ENCODE results near the gene ARHGEF9. TPM values are rescaled to one million over a fixed set of nuclear protein-coding genes. Genes with fewer than 3 reads are reported as not detected.

ARHGEF9 gene
- total and polyA plus RNA-seq, 10 of the 15 experiments (the other 5 are each of a cell fraction or from before 2014, with no cell fraction given), result 3.2 to 25.2 (median 14.3) TPM

DNA sequence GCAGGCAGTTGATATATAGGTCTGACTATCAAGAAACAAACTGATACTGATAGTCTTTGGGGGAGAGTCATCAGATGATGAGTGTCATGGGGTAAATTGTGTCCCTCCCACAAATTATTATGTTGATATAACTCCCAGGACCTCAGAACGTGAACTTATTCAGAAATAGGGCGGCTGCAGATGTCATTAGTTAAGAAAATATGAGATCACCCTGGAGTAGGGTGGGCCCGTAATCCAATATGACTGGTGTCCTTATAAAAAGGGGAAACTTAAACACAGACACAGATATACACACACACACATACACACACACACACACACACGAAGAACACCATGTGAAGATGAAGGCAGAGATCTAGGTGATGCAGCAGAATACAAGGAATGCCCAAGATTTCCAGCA, 32.7 kb upstream of the ARHGEF9 start (continued):
- TF ChIP-seq, protein P1, sequence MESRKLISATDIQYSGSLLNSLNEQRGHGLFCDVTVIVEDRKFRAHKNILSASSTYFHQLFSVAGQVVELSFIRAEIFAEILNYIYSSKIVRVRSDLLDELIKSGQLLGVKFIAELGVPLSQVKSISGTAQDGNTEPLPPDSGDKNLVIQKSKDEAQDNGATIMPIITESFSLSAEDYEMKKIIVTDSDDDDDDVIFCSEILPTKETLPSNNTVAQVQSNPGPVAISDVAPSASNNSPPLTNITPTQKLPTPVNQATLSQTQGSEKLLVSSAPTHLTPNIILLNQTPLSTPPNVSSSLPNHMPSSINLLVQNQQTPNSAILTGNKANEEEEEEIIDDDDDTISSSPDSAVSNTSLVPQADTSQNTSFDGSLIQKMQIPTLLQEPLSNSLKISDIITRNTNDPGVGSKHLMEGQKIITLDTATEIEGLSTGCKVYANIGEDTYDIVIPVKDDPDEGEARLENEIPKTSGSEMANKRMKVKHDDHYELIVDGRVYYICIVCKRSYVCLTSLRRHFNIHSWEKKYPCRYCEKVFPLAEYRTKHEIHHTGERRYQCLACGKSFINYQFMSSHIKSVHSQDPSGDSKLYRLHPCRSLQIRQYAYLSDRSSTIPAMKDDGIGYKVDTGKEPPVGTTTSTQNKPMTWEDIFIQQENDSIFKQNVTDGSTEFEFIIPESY (IDR thresholded peaks at IDR 0.05), result no peak
- no peak for TF ChIP-seq GABPA (IDR thresholded peaks at IDR 0.05; ENCODE audit: low read depth)

DNA sequence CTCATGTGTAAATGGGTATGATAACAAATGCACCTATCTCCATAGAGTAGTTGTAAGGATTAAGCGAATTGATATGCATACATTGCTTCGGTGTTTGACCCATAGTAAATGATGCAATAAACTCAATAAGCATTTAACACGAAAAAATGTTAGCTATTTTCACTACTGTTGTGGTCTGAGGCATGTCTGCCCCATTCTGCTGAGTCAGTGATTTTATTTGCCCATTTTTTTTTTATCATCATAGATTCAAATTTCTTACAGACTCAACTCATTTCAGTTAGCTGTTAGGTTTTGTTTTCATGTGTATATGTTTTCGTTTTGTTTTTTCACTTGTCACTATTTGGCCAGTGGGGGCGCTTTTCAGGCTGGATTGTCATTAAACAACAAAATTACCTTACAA, 27.8 kb upstream of the ARHGEF9 start:
- intact Hi-C loops (cut with micrococcal nuclease; ENCODE audit: unreplicated experiment), result no loop called here
- POLR2A ChIA-PET, result no interaction called here
- CTCF ChIA-PET, result no interaction called here
- no peaks in the 10 kb centered on the region for H4K20me1 ChIP-seq (ENCODE audit: control insufficient read depth, insufficient read depth)
- ATAC-seq (no peak), FAIRE-seq (no peak), DNase-seq (ENCODE audit: low read depth, low spot score) (no peak)
- H3K36me3 ChIP-seq (ENCODE audit: control insufficient read depth in 2 of 2, insufficient read depth in 2 of 2, low read length in 1 of 2), result no peaks in the 10 kb centered on the region
- no peaks in the 10 kb centered on the region for H3K27me3 ChIP-seq (replicated peaks in 1 of 2; ENCODE audit: control insufficient read depth in 2 of 2, insufficient read depth in 2 of 2, low read length in 1 of 2)
- no peaks in the 10 kb centered on the region for H3K79me2 ChIP-seq (ENCODE audit: control insufficient read depth, insufficient read depth, low read length)
- H3K9me3 ChIP-seq (replicated peaks; ENCODE audit: control insufficient read depth, insufficient read depth, low read length), result no peaks in the 10 kb centered on the region
- no peak overlapping the region for H2AFZ ChIP-seq (ENCODE audit: control insufficient read depth, low read depth, low read length)
- H3K4me2 ChIP-seq (ENCODE audit: control insufficient read depth, insufficient read depth), result no peak overlapping the region
- SMC1A ChIA-PET (ENCODE audit: uncharacterized antibody, unreplicated experiment), result no interaction called here
- H3K27ac ChIP-seq (ENCODE audit: control insufficient read depth, insufficient read depth), result no peak overlapping the region
- 34% methylated on average over 5 of the region's 5 CpGs for WGBS (ENCODE audit: insufficient coverage, insufficient replicate concordance, low lambda C conversion rate, missing lambda C conversion rate)
- no peak overlapping the region for H3K9ac ChIP-seq (ENCODE audit: control insufficient read depth, insufficient read depth, low read length)
- in situ Hi-C loops (cut with MboI), result no loop called here
- H3K4me1 ChIP-seq (ENCODE audit: control insufficient read depth, insufficient read depth, low read length), result no peaks in the 10 kb centered on the region
- H3K4me3 ChIP-seq, result no peak overlapping the region
- RAD21 ChIA-PET (ENCODE audit: unreplicated experiment), result no interaction called here
- BruUV-seq (replicated peaks), result no TSS peak
- TF ChIP-seq ZNF207 (IDR thresholded peaks at IDR 0.05; ENCODE audit: borderline replicate concordance), result no peak
- no peak for TF ChIP-seq YBX1 (IDR thresholded peaks at IDR 0.05)
- TF ChIP-seq ZNF622 (IDR thresholded peaks at IDR 0.05), result no peak
- TF ChIP-seq CBFB (IDR thresholded peaks at IDR 0.05; ENCODE audit: low read depth), result no peak
- TF ChIP-seq, protein P2, sequence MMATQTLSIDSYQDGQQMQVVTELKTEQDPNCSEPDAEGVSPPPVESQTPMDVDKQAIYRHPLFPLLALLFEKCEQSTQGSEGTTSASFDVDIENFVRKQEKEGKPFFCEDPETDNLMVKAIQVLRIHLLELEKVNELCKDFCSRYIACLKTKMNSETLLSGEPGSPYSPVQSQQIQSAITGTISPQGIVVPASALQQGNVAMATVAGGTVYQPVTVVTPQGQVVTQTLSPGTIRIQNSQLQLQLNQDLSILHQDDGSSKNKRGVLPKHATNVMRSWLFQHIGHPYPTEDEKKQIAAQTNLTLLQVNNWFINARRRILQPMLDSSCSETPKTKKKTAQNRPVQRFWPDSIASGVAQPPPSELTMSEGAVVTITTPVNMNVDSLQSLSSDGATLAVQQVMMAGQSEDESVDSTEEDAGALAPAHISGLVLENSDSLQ (IDR thresholded peaks at IDR 0.05), result no peak
- no peak for TF ChIP-seq SUPT20H (IDR thresholded peaks at IDR 0.05; ENCODE audit: borderline replicate concordance, control insufficient read depth, low read depth, low read length)
- no peak for TF ChIP-seq NR2C1 (IDR thresholded peaks at IDR 0.05)
- TF ChIP-seq, protein P3, sequence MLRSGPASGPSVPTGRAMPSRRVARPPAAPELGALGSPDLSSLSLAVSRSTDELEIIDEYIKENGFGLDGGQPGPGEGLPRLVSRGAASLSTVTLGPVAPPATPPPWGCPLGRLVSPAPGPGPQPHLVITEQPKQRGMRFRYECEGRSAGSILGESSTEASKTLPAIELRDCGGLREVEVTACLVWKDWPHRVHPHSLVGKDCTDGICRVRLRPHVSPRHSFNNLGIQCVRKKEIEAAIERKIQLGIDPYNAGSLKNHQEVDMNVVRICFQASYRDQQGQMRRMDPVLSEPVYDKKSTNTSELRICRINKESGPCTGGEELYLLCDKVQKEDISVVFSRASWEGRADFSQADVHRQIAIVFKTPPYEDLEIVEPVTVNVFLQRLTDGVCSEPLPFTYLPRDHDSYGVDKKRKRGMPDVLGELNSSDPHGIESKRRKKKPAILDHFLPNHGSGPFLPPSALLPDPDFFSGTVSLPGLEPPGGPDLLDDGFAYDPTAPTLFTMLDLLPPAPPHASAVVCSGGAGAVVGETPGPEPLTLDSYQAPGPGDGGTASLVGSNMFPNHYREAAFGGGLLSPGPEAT (IDR thresholded peaks at IDR 0.05; ENCODE audit: low read depth), result no peak
- TF ChIP-seq, protein P4, sequence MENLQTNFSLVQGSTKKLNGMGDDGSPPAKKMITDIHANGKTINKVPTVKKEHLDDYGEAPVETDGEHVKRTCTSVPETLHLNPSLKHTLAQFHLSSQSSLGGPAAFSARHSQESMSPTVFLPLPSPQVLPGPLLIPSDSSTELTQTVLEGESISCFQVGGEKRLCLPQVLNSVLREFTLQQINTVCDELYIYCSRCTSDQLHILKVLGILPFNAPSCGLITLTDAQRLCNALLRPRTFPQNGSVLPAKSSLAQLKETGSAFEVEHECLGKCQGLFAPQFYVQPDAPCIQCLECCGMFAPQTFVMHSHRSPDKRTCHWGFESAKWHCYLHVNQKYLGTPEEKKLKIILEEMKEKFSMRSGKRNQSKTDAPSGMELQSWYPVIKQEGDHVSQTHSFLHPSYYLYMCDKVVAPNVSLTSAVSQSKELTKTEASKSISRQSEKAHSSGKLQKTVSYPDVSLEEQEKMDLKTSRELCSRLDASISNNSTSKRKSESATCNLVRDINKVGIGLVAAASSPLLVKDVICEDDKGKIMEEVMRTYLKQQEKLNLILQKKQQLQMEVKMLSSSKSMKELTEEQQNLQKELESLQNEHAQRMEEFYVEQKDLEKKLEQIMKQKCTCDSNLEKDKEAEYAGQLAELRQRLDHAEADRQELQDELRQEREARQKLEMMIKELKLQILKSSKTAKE (IDR thresholded peaks at IDR 0.05; ENCODE audit: low read depth, poor library complexity, severe bottlenecking), result no peak
- no peak for TF ChIP-seq BMI1 (IDR thresholded peaks at IDR 0.05; ENCODE audit: borderline replicate concordance)
- no peak for TF ChIP-seq TCF12 (IDR thresholded peaks at IDR 0.05; ENCODE audit: low read depth, low read length)
- TF ChIP-seq MEF2A (IDR thresholded peaks at IDR 0.05; ENCODE audit: insufficient read depth, low read depth, low read length), result no peak
- TF ChIP-seq SMAD1 (IDR thresholded peaks at IDR 0.05; ENCODE audit: low read depth, partially characterized antibody), result no peak
